Tibial nerve (tissue), 4 donors: Measurements from ENCODE around the gene PHC2. TPM values are rescaled to one million over a fixed set of nuclear protein-coding genes. Genes with fewer than 3 reads are reported as not detected.

ENCODE experiments used
- DNase-seq, 2 donors: peaks; one replicate each; pipeline ENCODE4 v3.0.0-alpha.2; 2019; ENCODE audit warnings: low spot score in 2 of 2
- H3K27ac ChIP-seq, 4 donors: fragments of 200-600 bp; sonication (generic) in 3 of 4; one replicate each; pipeline ENCODE4 v1.5.1; 2017 to 2019; ENCODE audit warnings: mild to moderate bottlenecking in 1 of 4
- H3K27me3 ChIP-seq, 2 donors: fragments of 200-600 bp; sonication (generic) in 1 of 2; one replicate each; pipeline versions ENCODE4 v1.5.1 to v1.6.0; 2017 to 2019
- H3K36me3 ChIP-seq, 3 donors: fragments of 200-600 bp; sonication (generic); one replicate each; pipeline ENCODE4 v1.5.1; 2018 to 2019
- H3K4me1 ChIP-seq, 4 donors: fragments of 200-600 bp; sonication (generic) in 3 of 4; one replicate each; pipeline ENCODE4 v1.5.1; 2017 to 2019
- H3K4me3 ChIP-seq, 4 donors: fragments of 200-600 bp; sonication (generic) in 3 of 4; one replicate each; pipeline ENCODE4 v1.5.1; 2017 to 2019; ENCODE audit warnings: mild to moderate bottlenecking in 1 of 4, moderate library complexity in 1 of 4
- H3K9me3 ChIP-seq, 4 donors: fragments of 200-600 bp; sonication (generic) in 3 of 4; one replicate each; pipeline ENCODE4 v1.5.1; 2017 to 2019
- CTCF ChIP-seq, 5 experiments: fragments of 200-600 bp in 3 of 5; fragments of 450-650 bp in 2 of 5; sonication (generic) in 3 of 5; IDR thresholded peaks; one replicate each; pipeline ENCODE4 v1.5.1; 2016 to 2019; ENCODE audit warnings: antibody characterized with exemption in 5 of 5, mild to moderate bottlenecking in 3 of 5, moderate library complexity in 2 of 5
- EP300 ChIP-seq, 2 donors: sonication (generic); formaldehyde crosslinking; IDR thresholded peaks; one replicate each; pipeline ENCODE4 v1.6.1; 2017; ENCODE audit warnings: antibody characterized with exemption in 2 of 2, mild to moderate bottlenecking in 1 of 2
- POLR2A ChIP-seq, 2 donors: fragments of 450-650 bp; IDR thresholded peaks; one replicate each; pipeline ENCODE4 v1.6.1; 2017; ENCODE audit warnings: antibody characterized with exemption in 2 of 2, mild to moderate bottlenecking in 2 of 2, moderate library complexity in 2 of 2
- WGBS, 2 donors: methylation state at CpG; one replicate each; pipeline ENCODE4 v1.1.5; 2018; 5-methylcytosine and 5-hydroxymethylcytosine counted together
- total RNA-seq, 4 donors: library from RNA; depleted of rRNA; stranded (reverse); fragments of >200 nt; gene quantifications; one replicate each; pipeline ENCODE4 v1.1.0, GENCODE V29; 2016

PHC2 gene
- total RNA-seq, 4 donors from 2014 or later: 152 to 458 (median 204) TPM

- Histone ChIP-seq H3K36me3 (peaks cover 0 to 7% (median 0%) of the 10 kb centered on the region in 3 donors), H3K27ac (peak overlapping the region; percentile 70 to 98 (median 92)), H3K27me3 (no peaks in the 10 kb centered on the region), H3K9me3 (no peaks in the 10 kb centered on the region), H3K4me1 (peaks cover 3 to 100% (median 91%) of the 10 kb centered on the region in 4 donors), H3K4me3 (peak overlapping the region in 1 of 4 donors; percentile 32)
- TF ChIP-seq POLR2A (IDR thresholded peaks at IDR 0.05) (no peak), EP300 (IDR thresholded peaks at IDR 0.05) (no peak), CTCF (IDR thresholded peaks at IDR 0.05) (no peak)
- no peak for DNase-seq
- 76 to 83% methylated on average over 6 of the region's 6 CpGs for WGBS, 2 donors
Measured at GRCh38 chr1:33337441-33337840, 93.5 kb downstream of the PHC2 start.

- H3K36me3 ChIP-seq: peaks cover 0 to 16% (median 0%) of the 10 kb centered on the region in 3 donors
- TF ChIP-seq POLR2A (IDR thresholded peaks at IDR 0.05) (no peak), EP300 (IDR thresholded peaks at IDR 0.05) (no peak), CTCF (IDR thresholded peaks at IDR 0.05) (no peak)
- DNase-seq: no peak
- no peaks in the 10 kb centered on the region for H3K9me3 ChIP-seq
- no peak overlapping the region for H3K4me3 ChIP-seq
- WGBS, 2 donors: 63 to 64% methylated on average over 9 of the region's 9 CpGs
- H3K27ac ChIP-seq: peak overlapping the region; percentile 52 to 98 (median 92)
- no peaks in the 10 kb centered on the region for H3K27me3 ChIP-seq
- peaks cover 3 to 100% (median 91%) of the 10 kb centered on the region in 4 donors for H3K4me1 ChIP-seq
Measured at GRCh38 chr1:33336580-33336979, 94.3 kb downstream of the PHC2 start.

DNA sequence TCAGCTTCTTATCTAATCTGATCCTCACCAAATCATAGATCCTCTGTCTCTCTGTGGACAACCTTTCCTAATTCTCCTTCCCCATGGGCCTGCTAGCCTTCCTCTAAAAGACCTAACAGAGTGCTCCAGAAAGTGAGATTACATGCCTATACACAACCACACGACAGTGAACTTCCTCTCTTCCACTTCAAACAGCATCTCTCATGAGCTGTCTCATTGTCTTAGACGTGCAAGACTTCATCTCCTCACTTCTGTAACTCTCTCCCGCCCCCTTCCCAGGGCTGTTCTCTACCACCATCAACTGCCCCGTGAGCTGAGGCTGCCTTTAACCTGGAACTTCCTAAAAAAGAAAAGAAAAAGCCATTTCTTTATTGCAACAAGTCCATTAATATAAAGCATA, 95.9 kb downstream of the PHC2 start:
- H3K36me3 ChIP-seq: peaks cover under 1 to 32% (median 12%) of the 10 kb centered on the region in 3 donors
- peaks cover 3 to 98% (median 81%) of the 10 kb centered on the region in 4 donors for H3K4me1 ChIP-seq
- H3K4me3 ChIP-seq: peak overlapping the region in 1 of 4 donors; percentile 10
- H3K9me3 ChIP-seq: no peaks in the 10 kb centered on the region
- WGBS, 2 donors: 26 to 36% methylated on average over 4 of the region's 4 CpGs
- no peaks in the 10 kb centered on the region for H3K27me3 ChIP-seq
- peak overlapping the region; percentile 60 to 98 (median 80) for H3K27ac ChIP-seq
- TF ChIP-seq EP300 (IDR thresholded peaks at IDR 0.05) (peak in 1 of 2 donors; percentile 18), CTCF (IDR thresholded peaks at IDR 0.05) (no peak), POLR2A (IDR thresholded peaks at IDR 0.05) (no peak)
- no peak for DNase-seq

GRCh38 chr1:33334081-33334552, 96.8 kb downstream of the PHC2 start:
- 15 to 19% methylated on average over 17 of the region's 17 CpGs for WGBS, 2 donors
- H3K4me3 ChIP-seq: peak overlapping the region in 2 of 4 donors; percentile 7 to 10
- peaks cover 3 to 89% (median 72%) of the 10 kb centered on the region in 4 donors for H3K4me1 ChIP-seq
- H3K27me3 ChIP-seq: no peaks in the 10 kb centered on the region
- H3K36me3 ChIP-seq: peaks cover 8 to 41% (median 18%) of the 10 kb centered on the region in 3 donors
- no peaks in the 10 kb centered on the region for H3K9me3 ChIP-seq
- peak overlapping the region; percentile 60 to 98 (median 80) for H3K27ac ChIP-seq
- peak; percentile 22 to 33 for TF ChIP-seq POLR2A (IDR thresholded peaks at IDR 0.05)
- TF ChIP-seq EP300 (IDR thresholded peaks at IDR 0.05): peak in 1 of 2 donors; percentile 89
- TF ChIP-seq CTCF (IDR thresholded peaks at IDR 0.05): no peak
- DNase-seq: peak; percentile 61 to 76

- peak overlapping the region; percentile 60 to 98 (median 80) for H3K27ac ChIP-seq
- WGBS, 2 donors: 46 to 85% methylated on average over 5 of the region's 5 CpGs
- peaks cover 3 to 89% (median 70%) of the 10 kb centered on the region in 4 donors for H3K4me1 ChIP-seq
- H3K36me3 ChIP-seq: peaks cover 12 to 53% (median 25%) of the 10 kb centered on the region in 3 donors
- no peak overlapping the region for H3K4me3 ChIP-seq
- TF ChIP-seq POLR2A (IDR thresholded peaks at IDR 0.05) (no peak), CTCF (IDR thresholded peaks at IDR 0.05) (no peak), EP300 (IDR thresholded peaks at IDR 0.05) (no peak)
- DNase-seq: no peak
- H3K27me3 ChIP-seq: no peaks in the 10 kb centered on the region
- no peaks in the 10 kb centered on the region for H3K9me3 ChIP-seq
Measured at GRCh38 chr1:33332881-33333280, 98.0 kb downstream of the PHC2 start.
